Measurements from ENCODE around the gene EMID1. TPM values are rescaled to one million over a fixed set of nuclear protein-coding genes. Genes with fewer than 3 reads are reported as not detected.

EMID1 gene
- total and polyA plus RNA-seq, 8 donors, result 10.5 to 110 (median 85.9) TPM

- DNase-seq (no peak), ATAC-seq (no peak)
- H3K4me3 ChIP-seq, result peak overlapping the region; percentile 77 to 99
- no peaks in the 10 kb centered on the region for H3K27me3 ChIP-seq
- peaks cover 0 to 26% of the 10 kb centered on the region in 2 donors for H3K36me3 ChIP-seq
- H3K27ac ChIP-seq, result peak overlapping the region; percentile 98
- intact Hi-C loops (cut with DNase I), result no loop called here
- H3K9me3 ChIP-seq, result no peaks in the 10 kb centered on the region
- peaks cover 23 to 45% of the 10 kb centered on the region in 2 donors for H3K4me1 ChIP-seq
- no peak for TF ChIP-seq CTCF (IDR thresholded peaks at IDR 0.05)
Observed at GRCh38 chr22:29266564-29267461, 61.1 kb downstream of the EMID1 start.

- Histone ChIP-seq H3K4me1 (peaks cover 27 to 52% of the 10 kb centered on the region in 2 donors), H3K27ac (peak overlapping the region; percentile 98), H3K9me3 (no peaks in the 10 kb centered on the region), H3K4me3 (peak overlapping the region; percentile 77 to 99), H3K36me3 (peaks cover 0 to 32% of the 10 kb centered on the region in 2 donors), H3K27me3 (no peaks in the 10 kb centered on the region)
- no peak for ATAC-seq
- DNase-seq, result no peak
- intact Hi-C loops (cut with DNase I), result no loop called here
- no peak for TF ChIP-seq CTCF (IDR thresholded peaks at IDR 0.05)
Observed at GRCh38 chr22:29267462-29267857, 61.8 kb downstream of the EMID1 start.

GRCh38 chr22:29267858-29268510, 62.3 kb downstream of the EMID1 start, which contains the start of the genes EWSR1 and RHBDD3:
Gene EWSR1 (plus strand): TSS chr22:29268268. CDS start chr22:29268337, 69 bp downstream.
Gene RHBDD3 (minus strand): TSS chr22:29267981. CDS start chr22:29265626, 2,355 bp downstream.
- ATAC-seq (peak; percentile 92), DNase-seq (peak; percentile 95 to 99 (median 96))
- TF ChIP-seq CTCF (IDR thresholded peaks at IDR 0.05), result no peak
- intact Hi-C loops (cut with DNase I), result no loop called here
- Histone ChIP-seq H3K36me3 (peaks cover 0 to 35% of the 10 kb centered on the region in 2 donors), H3K27ac (peak within 1 kb of the TSS; percentile 98), H3K4me3 (peak within 1 kb of the TSS; percentile 77 to 99), H3K27me3 (no peaks in the 10 kb centered on the region), H3K4me1 (peaks cover 32 to 57% of the 10 kb centered on the region in 2 donors), H3K9me3 (no peaks in the 10 kb centered on the region)

- TF ChIP-seq CTCF (IDR thresholded peaks at IDR 0.05), result peak in 1 of 2 donors; percentile 9
- H3K4me1 ChIP-seq, result peaks cover 33 to 64% of the 10 kb centered on the region in 2 donors
- H3K36me3 ChIP-seq, result peaks cover 0 to 41% of the 10 kb centered on the region in 2 donors
- ATAC-seq, result peak; percentile 60
- intact Hi-C loops (cut with DNase I), result no loop called here
- H3K27ac ChIP-seq, result peak overlapping the region; percentile 98
- peak; percentile 56 to 89 (median 72) for DNase-seq
- H3K4me3 ChIP-seq, result peak overlapping the region; percentile 77 to 99
- no peaks in the 10 kb centered on the region for H3K27me3 ChIP-seq
- no peaks in the 10 kb centered on the region for H3K9me3 ChIP-seq
Observed at GRCh38 chr22:29268511-29269229, 63.0 kb downstream of the EMID1 start.
